ENCODE results near the gene EDC3. TPM values are rescaled to one million over a fixed set of nuclear protein-coding genes. Genes with fewer than 3 reads are reported as not detected.

EDC3 gene
- total RNA-seq, 1 experiment from 2014 or later = 45.1 TPM

- Histone ChIP-seq H3K4me1 (ENCODE audit: control insufficient read depth in 1 of 2, insufficient read depth in 2 of 2, low read length in 2 of 2) (no peaks in the 10 kb centered on the region), H3K9ac (ENCODE audit: low read length) (no peak overlapping the region), H3K4me3 (replicated peaks in 1 of 2; ENCODE audit: low read depth in 1 of 2, low read length in 2 of 2) (no peak overlapping the region), H3K9me3 (ENCODE audit: control insufficient read depth in 1 of 2, insufficient read depth in 1 of 2, low read depth in 1 of 2, low read length in 2 of 2) (no peaks in the 10 kb centered on the region), H3K27me3 (ENCODE audit: insufficient read depth, low read length) (no peaks in the 10 kb centered on the region), H3K4me2 (ENCODE audit: low read length) (no peak overlapping the region), H3K9me2 (ENCODE audit: insufficient read depth) (no peaks in the 10 kb centered on the region), H3K36me3 (ENCODE audit: control insufficient read depth in 1 of 2, insufficient read depth in 2 of 2, low read length in 2 of 2) (peaks cover 7 to 12% of the 10 kb centered on the region in 2 experiments; a peak in 3 of 4 replicates), H2AFZ (ENCODE audit: low read depth, low read length, poor library complexity, severe bottlenecking) (no peak overlapping the region), H4K20me1 (ENCODE audit: insufficient read depth) (no peaks in the 10 kb centered on the region; the same call in 1 of the 2 replicates), H3K27ac (ENCODE audit: low read depth, low read length) (no peak overlapping the region), H3K79me2 (ENCODE audit: insufficient read depth, low read length) (peaks cover 32% of the 10 kb centered on the region)
- CTCF ChIA-PET = no interaction called here
- RAD21 ChIA-PET (ENCODE audit: low non-redundant PET in 1 of 2, low total read pairs in 2 of 2, uncharacterized antibody in 2 of 2, unreplicated experiment in 2 of 2) = no interaction called here
- DNase-seq (ENCODE audit: low read depth, low spot score) = no peak
- intact Hi-C loops (cut with micrococcal nuclease) = no loop called here
- POLR2A ChIA-PET = no interaction called here
- TF ChIP-seq EZH2 (IDR thresholded peaks at IDR 0.05) (no peak), SP1 (IDR thresholded peaks at IDR 0.05; ENCODE audit: low read depth) (no peak), YY1 (IDR thresholded peaks at IDR 0.05; ENCODE audit: extremely low read depth, insufficient replicate concordance, low read depth, low read length) (no peak), ZBTB33 (IDR thresholded peaks at IDR 0.05; ENCODE audit: extremely low read depth, insufficient replicate concordance, low read length) (no peak), JUND (IDR thresholded peaks at IDR 0.05) (no peak), ZFX (IDR thresholded peaks at IDR 0.05) (no peak), POLR2AphosphoS5 (IDR thresholded peaks at IDR 0.05; ENCODE audit: low read depth, low read length) (no peak), CEBPB (IDR thresholded peaks at IDR 0.05; ENCODE audit: low read depth) (no peak), ZNF274 (IDR thresholded peaks at IDR 0.05; ENCODE audit: low read depth, low read length) (no peak), FOSL1 (IDR thresholded peaks at IDR 0.05; ENCODE audit: low read depth) (no peak), CTCF (IDR thresholded peaks at IDR 0.05 in 2 of 3, conservative IDR thresholded peaks at IDR 0.05 in 1 of 3; ENCODE audit: borderline replicate concordance in 1 of 3, insufficient read depth in 1 of 3, low read depth in 2 of 3, low read length in 2 of 3) (no peak), RAD21 (IDR thresholded peaks at IDR 0.05; ENCODE audit: low read depth) (no peak), EGR1 (IDR thresholded peaks at IDR 0.05; ENCODE audit: low read depth) (no peak)
- no TSS peak for BruUV-seq (replicated peaks)
- ATAC-seq = no peak
These were observed 21.7 kb downstream of the EDC3 start for GRCh38 chr15:74674161-74674560.
